Stimulated activated CD4-positive, alpha-beta T cell treated with anti-CD3 and anti-CD28 coated beads, Interleukin-1b, Interleukin-23, amount 100 ng/mL, for 48 hours (primary cell): Measurements from ENCODE around the gene ATP10A.

Source experiments
- DNase-seq: peaks from one replicate; pipeline ENCODE4 v3.0.0-alpha.2; 2020

Gene ATP10A

GRCh38 chr15:25852661-25853524, 10.2 kb downstream of the ATP10A start:
- DNase-seq: no peak

GRCh38 chr15:25852027-25852426, 11.1 kb downstream of the ATP10A start:
- DNase-seq: no peak

- DNase-seq: peak; percentile 86
Observed at GRCh38 chr15:25850154-25851111, 12.7 kb downstream of the ATP10A start.

GRCh38 chr15:25849157-25849921, 13.8 kb downstream of the ATP10A start:
- peak; percentile 30 for DNase-seq

GRCh38 chr15:25848784-25849156, 14.4 kb downstream of the ATP10A start:
- DNase-seq: no peak

- DNase-seq: no peak
Observed at GRCh38 chr15:25848325-25848724, 14.8 kb downstream of the ATP10A start.

GRCh38 chr15:25847051-25847450, 16.1 kb downstream of the ATP10A start:
- no peak for DNase-seq

- peak; percentile 71 for DNase-seq
Observed at GRCh38 chr15:25846377-25846776, 16.8 kb downstream of the ATP10A start.

GRCh38 chr15:25844981-25845680, 18.0 kb downstream of the ATP10A start:
- no peak for DNase-seq

- no peak for DNase-seq
Observed at GRCh38 chr15:25844542-25844941, 18.6 kb downstream of the ATP10A start.

GRCh38 chr15:25844076-25844475, 19.1 kb downstream of the ATP10A start:
- no peak for DNase-seq

- no peak for DNase-seq
Observed at GRCh38 chr15:25839638-25840156, 23.4 kb downstream of the ATP10A start.

- no peak for DNase-seq
Observed at GRCh38 chr15:25838871-25839195, 24.3 kb downstream of the ATP10A start.

- DNase-seq: peak; percentile 37
Observed at GRCh38 chr15:25838191-25838870, 24.8 kb downstream of the ATP10A start.

- DNase-seq: peak; percentile 42
Observed at GRCh38 chr15:25832158-25832557, 31.0 kb downstream of the ATP10A start.

- DNase-seq: no peak
Observed at GRCh38 chr15:25830844-25831451, 32.2 kb downstream of the ATP10A start.

GRCh38 chr15:25829073-25829472, 34.1 kb downstream of the ATP10A start:
- DNase-seq: no peak

GRCh38 chr15:25825207-25825606, 37.9 kb downstream of the ATP10A start:
- no peak for DNase-seq

- DNase-seq: no peak
Observed at GRCh38 chr15:25824618-25825017, 38.5 kb downstream of the ATP10A start.

- DNase-seq: no peak
Observed at GRCh38 chr15:25812845-25813244, 50.3 kb downstream of the ATP10A start.

GRCh38 chr15:25812073-25812472, 51.1 kb downstream of the ATP10A start:
- DNase-seq: no peak
